H1 (cell line): ENCODE data around the gene PPP4R1. TPM values are rescaled to one million over a fixed set of nuclear protein-coding genes. Genes with fewer than 3 reads are reported as not detected.

Experiments used
- CTCF ChIA-PET: fragments of 300-600 bp; sonication (Branson Sonifier 250); formaldehyde crosslinking; loops from one replicate; lab custom pipeline; 2021; ENCODE audit not compliant: partially characterized antibody; lab: Charles Lee
- POLR2A ChIA-PET: fragments of 300-600 bp; sonication (Branson Sonifier 250); formaldehyde crosslinking; loops from one replicate; lab custom pipeline; 2021; ENCODE audit warnings: inconsistent platforms; ENCODE audit not compliant: partially characterized antibody; lab: Charles Lee
- DNase-seq, 2 experiments: peaks; one replicate each; pipeline versions ENCODE4 v3.0.0 to v3.0.0-alpha.2; 2010 to 2022; ENCODE audit warnings: low spot score in 2 of 2, low read depth in 1 of 2, mixed read lengths in 1 of 2
- FAIRE-seq: peaks from 2 replicates; lab custom pipeline; 2011; peaks lifted over from hg19 to GRCh38; lab: Jason Lieb, UNC
- H2AFZ ChIP-seq: 2 replicates; pipeline ENCODE4 v1.8.1; 2012; ENCODE audit warnings: low read length, inconsistent platforms
- H2AK5ac ChIP-seq: 2 replicates; pipeline ENCODE4 v1.6.1; 2013; ENCODE audit warnings: low read depth, low read length
- H2BK120ac ChIP-seq: replicated peaks from 2 replicates; pipeline ENCODE3; 2013; ENCODE audit warnings: low read depth, low read length, inconsistent platforms
- H2BK12ac ChIP-seq: 2 replicates; pipeline ENCODE4 v1.6.1; 2013; ENCODE audit warnings: low read depth, low read length
- H2BK15ac ChIP-seq: 2 replicates; pipeline ENCODE4 v1.6.1; 2013; ENCODE audit warnings: low read length
- H2BK20ac ChIP-seq: 2 replicates; pipeline ENCODE4 v1.6.1; 2013; ENCODE audit warnings: low read length
- H2BK5ac ChIP-seq: 2 replicates; pipeline ENCODE4 v1.6.1; 2013; ENCODE audit warnings: low read depth, low read length
- H3K14ac ChIP-seq: 2 replicates; pipeline ENCODE4 v1.6.1; 2013; ENCODE audit warnings: inconsistent platforms; ENCODE audit not compliant: insufficient read length
- H3K18ac ChIP-seq: 2 replicates; pipeline ENCODE4 v1.6.1; 2013; ENCODE audit warnings: low read length; ENCODE audit errors: extremely low read depth
- H3K23ac ChIP-seq: 2 replicates; pipeline ENCODE4 v1.6.1; 2013; ENCODE audit warnings: inconsistent platforms; ENCODE audit not compliant: insufficient read length
- H3K23me2 ChIP-seq: 2 replicates; pipeline ENCODE4 v1.6.1; 2013; ENCODE audit warnings: low read depth, low read length
- H3K27ac ChIP-seq: 2 replicates; pipeline ENCODE4 v1.6.1; 2011; ENCODE audit warnings: low read depth, low read length, inconsistent platforms
- H3K27me3 ChIP-seq, 4 experiments: replicated peaks in 1 of 4; 1 replicate in 1 of 4; 2 replicates in 3 of 4; pipeline versions ENCODE4 v1.6.1 to v1.8.1; 2011 to 2013; ENCODE audit warnings: low read length in 3 of 4, mild to moderate bottlenecking in 3 of 4, inconsistent platforms in 2 of 4, mixed read lengths in 2 of 4, moderate library complexity in 1 of 4; ENCODE audit not compliant: control insufficient read depth in 3 of 4, insufficient read depth in 3 of 4; ENCODE audit errors: extremely low read depth in 1 of 4
- H3K36me3 ChIP-seq, 4 experiments: 2 replicates each; pipeline versions ENCODE4 v1.6.1 to v1.8.1; 2011 to 2013; ENCODE audit warnings: mild to moderate bottlenecking in 4 of 4, low read length in 3 of 4, moderate library complexity in 2 of 4, control low read depth in 1 of 4, inconsistent platforms in 1 of 4; ENCODE audit not compliant: insufficient read depth in 4 of 4, control insufficient read depth in 2 of 4
- H3K4ac ChIP-seq: replicated peaks from 2 replicates; pipeline ENCODE3; 2013; ENCODE audit warnings: low read length, low read depth, mixed read lengths, inconsistent platforms; ENCODE audit not compliant: insufficient read length
- H3K4me1 ChIP-seq, 4 experiments: replicated peaks in 1 of 4; 1 replicate in 1 of 4; 2 replicates in 3 of 4; pipeline versions ENCODE4 v1.6.1 to v1.8.1; 2011 to 2013; ENCODE audit warnings: low read length in 3 of 4, inconsistent platforms in 2 of 4, mixed read lengths in 1 of 4; ENCODE audit not compliant: insufficient read depth in 4 of 4, control insufficient read depth in 3 of 4
- H3K4me2 ChIP-seq, 2 experiments: 2 replicates each; pipeline versions ENCODE4 v1.6.1 to v1.8.1; 2011 to 2013; ENCODE audit warnings: low read depth in 2 of 2, low read length in 2 of 2, control low read depth in 1 of 2, inconsistent platforms in 1 of 2, mild to moderate bottlenecking in 1 of 2; ENCODE audit not compliant: insufficient read depth in 1 of 2
- H3K4me3 ChIP-seq, 4 experiments: fragments of 200-600, 300-600 bp in 1 of 4; sonication (generic), shearing (Covaris generic), sonication (Bioruptor Twin) in 1 of 4; 2 replicates each; pipeline versions ENCODE4 v1.5.1 to v1.8.1; 2011 to 2016; ENCODE audit warnings: low read length in 4 of 4, low read depth in 3 of 4, control low read depth in 2 of 4, inconsistent platforms in 2 of 4, mild to moderate bottlenecking in 2 of 4, mixed read lengths in 1 of 4, moderate library complexity in 1 of 4; ENCODE audit not compliant: insufficient read depth in 2 of 4; ENCODE audit errors: extremely low read depth in 1 of 4
- H3K56ac ChIP-seq: replicated peaks from 2 replicates; pipeline ENCODE3; 2013; ENCODE audit warnings: low read depth, mild to moderate bottlenecking, mixed read lengths, low read length, inconsistent platforms; ENCODE audit not compliant: insufficient read length
- H3K79me1 ChIP-seq: 2 replicates; pipeline ENCODE4 v1.6.1; 2013; ENCODE audit warnings: low read depth, low read length, control low read depth
- H3K79me2 ChIP-seq, 2 experiments: 2 replicates each; pipeline versions ENCODE4 v1.6.1 to v1.8.1; 2012 to 2013; ENCODE audit warnings: low read length in 2 of 2, mild to moderate bottlenecking in 2 of 2, inconsistent platforms in 1 of 2; ENCODE audit not compliant: insufficient read depth in 2 of 2, control insufficient read depth in 1 of 2
- H3K9ac ChIP-seq, 4 experiments: replicated peaks in 1 of 4; 1 replicate in 1 of 4; 2 replicates in 3 of 4; pipeline versions ENCODE4 v1.6.1 to v1.8.1; 2011 to 2013; ENCODE audit warnings: low read depth in 3 of 4, low read length in 3 of 4, control low read depth in 2 of 4, mild to moderate bottlenecking in 2 of 4, moderate library complexity in 2 of 4, inconsistent platforms in 1 of 4; ENCODE audit errors: extremely low read depth in 1 of 4
- H3K9me3 ChIP-seq, 2 experiments: 2 replicates each; pipeline versions ENCODE4 v1.6.1 to v1.8.1; 2012 to 2013; ENCODE audit warnings: mild to moderate bottlenecking in 2 of 2, moderate library complexity in 2 of 2, control low read depth in 1 of 2, inconsistent platforms in 1 of 2, low read depth in 1 of 2, low read length in 1 of 2, mixed read lengths in 1 of 2; ENCODE audit not compliant: insufficient read depth in 2 of 2
- H4K20me1 ChIP-seq, 2 experiments: replicated peaks in 1 of 2; 2 replicates each; pipeline versions ENCODE3 to v1.8.1; 2011 to 2013; ENCODE audit warnings: inconsistent platforms in 2 of 2, low read length in 2 of 2, mild to moderate bottlenecking in 1 of 2; ENCODE audit not compliant: insufficient read depth in 2 of 2, control insufficient read depth in 1 of 2
- H4K5ac ChIP-seq: 2 replicates; pipeline ENCODE4 v1.6.1; 2013; ENCODE audit warnings: low read length, low read depth, mixed read lengths, inconsistent platforms; ENCODE audit not compliant: insufficient read length
- H4K8ac ChIP-seq: 2 replicates; pipeline ENCODE4 v1.8.0; 2013; ENCODE audit warnings: mild to moderate bottlenecking, moderate library complexity, low read length, inconsistent platforms; ENCODE audit not compliant: insufficient read depth; ENCODE audit errors: extremely low read depth
- H4K91ac ChIP-seq: replicated peaks from 2 replicates; pipeline ENCODE3; 2013; ENCODE audit warnings: low read length, mixed read lengths, inconsistent platforms; ENCODE audit not compliant: insufficient read length
- SIRT6 ChIP-seq: IDR thresholded peaks from one replicate; pipeline ENCODE4 v1.7.1; 2012; ENCODE audit warnings: low read length, inconsistent platforms
- WGBS, 2 experiments: shearing (Covaris generic) in 1 of 2; methylation state at CpG; one replicate each; pipeline versions ENCODE4 v1.1.6 to v1.1.7; 2013 to 2015; ENCODE audit warnings: low lambda C conversion rate in 2 of 2, mixed read lengths in 2 of 2, inconsistent platforms in 1 of 2, low coverage in 1 of 2, missing lambda C conversion rate in 1 of 2; ENCODE audit not compliant: insufficient replicate concordance in 2 of 2, insufficient coverage in 1 of 2, insufficient read length in 1 of 2; ENCODE audit errors: extremely low coverage in 1 of 2, missing lambda C conversion rate in 1 of 2; 5-methylcytosine and 5-hydroxymethylcytosine counted together
- polyA plus RNA-seq, 7 experiments: library from polyadenylated mRNA; depleted of rRNA in 3 of 7; stranded (reverse) in 5 of 7; unstranded in 2 of 7; fragments of >200 nt in 5 of 7; fragments of 200-250 nt in 2 of 7; gene quantifications; 1 replicate in 5 of 7; 2 replicates in 1 of 7; 4 replicates in 1 of 7; pipeline versions ENCODE4 v1.2.1 to v1.2.3, GENCODE V29; 2011 to 2013; ENCODE audit warnings: missing spikeins in 2 of 7, mixed read lengths in 2 of 7
- total RNA-seq: library from RNA; stranded (reverse); fragmentation: NEBNext Ultra II Directional; extraction: Animal tissue kit (Norgen Biotek cat#: 25700); gene quantifications from 2 replicates; pipeline ENCODE4 v1.2.1, GENCODE V29; 2021

PPP4R1 gene
- total and polyA plus RNA-seq, 2 of the 8 experiments (the other 6 are each of a cell fraction or from before 2014, with no cell fraction given), result 67.4 to 96.1 TPM

GRCh38 chr18:9630444-9630843 is 16.1 kb upstream of the PPP4R1 start:
- H3K23me2 ChIP-seq, result no peaks in the 10 kb centered on the region
- TF ChIP-seq SIRT6, result no peak

More at GRCh38 chr18:9630444-9630843, 16.1 kb upstream of the PPP4R1 start:
- Histone ChIP-seq H2AFZ (peak overlapping the region; percentile 18; the same call in 1 of the 2 replicates), H3K4me2 (no peak overlapping the region), H3K23ac (no peak overlapping the region), H4K91ac (no peak overlapping the region), H2AK5ac (no peak overlapping the region), H2BK15ac (no peak overlapping the region; the same call in 1 of the 2 replicates), H3K4ac (no peak overlapping the region), H2BK120ac (no peak overlapping the region), H2BK20ac (0 out of 2 replicates have a peak overlapping the region, but pooled peaks have one; percentile 25), H3K27me3 (no peaks in the 10 kb centered on the region), H3K27ac (no peak overlapping the region), H3K36me3 (no peaks in the 10 kb centered on the region), H4K20me1 (no peaks in the 10 kb centered on the region), H4K5ac (no peak overlapping the region), H4K8ac (no peak overlapping the region), H2BK5ac (peak overlapping the region; percentile 69; the same call in 1 of the 2 replicates), H3K4me1 (peaks cover 0 to 9% (median under 1%) of the 10 kb centered on the region in 4 experiments; a peak in 3 of 7 replicates), H3K4me3 (no peak overlapping the region), H3K9ac (no peak overlapping the region), H3K56ac (no peak overlapping the region), H2BK12ac (no peak overlapping the region), H3K79me2 (no peaks in the 10 kb centered on the region), H3K9me3 (no peaks in the 10 kb centered on the region), H3K14ac (no peak overlapping the region), H3K18ac (no peak overlapping the region), H3K79me1 (no peaks in the 10 kb centered on the region)
- FAIRE-seq (no peak), DNase-seq (no peak)
- ChIA-PET CTCF (no interaction called here), POLR2A (interaction anchor here (1.5 kb wide), 1 partner anchor 9 kb away, joined by 5 read pairs; no protein-coding TSS in a partner anchor)
- WGBS, 2 experiments, result 81 to 100% methylated on average over 2 to 8 of the region's 8 CpGs
